Fibroblast of the aortic adventitia (primary cell): ENCODE measurements around the gene GDF7. TPM values are rescaled to one million over a fixed set of nuclear protein-coding genes. Genes with fewer than 3 reads are reported as not detected.

Source experiments
- DNase-seq: peaks from one replicate; pipeline ENCODE4 v3.0.0-alpha.2; 2010; ENCODE audit warnings: low read depth
- H3K4me3 ChIP-seq: 2 replicates; pipeline ENCODE4 v1.5.1; 2011; ENCODE audit warnings: low read depth, mild to moderate bottlenecking, control low read depth, low read length, moderate library complexity
- total RNA-seq: library from RNA; depleted of rRNA; stranded (reverse); fragments of >200 nt; gene quantifications from 2 replicates; pipeline ENCODE4 v1.2.3, GENCODE V29; 2012; ENCODE audit warnings: low replicate concordance
- TF ChIP-seq, protein P1 (sequence below): IDR thresholded peaks from 2 replicates; pipeline ENCODE4 v1.5.1; 2011; ENCODE audit warnings: mild to moderate bottlenecking, low read length, control low read depth, inconsistent platforms; ENCODE audit not compliant: insufficient read depth

The GDF7 gene
- total RNA-seq, 1 donor: under 0.01 TPM

DNA sequence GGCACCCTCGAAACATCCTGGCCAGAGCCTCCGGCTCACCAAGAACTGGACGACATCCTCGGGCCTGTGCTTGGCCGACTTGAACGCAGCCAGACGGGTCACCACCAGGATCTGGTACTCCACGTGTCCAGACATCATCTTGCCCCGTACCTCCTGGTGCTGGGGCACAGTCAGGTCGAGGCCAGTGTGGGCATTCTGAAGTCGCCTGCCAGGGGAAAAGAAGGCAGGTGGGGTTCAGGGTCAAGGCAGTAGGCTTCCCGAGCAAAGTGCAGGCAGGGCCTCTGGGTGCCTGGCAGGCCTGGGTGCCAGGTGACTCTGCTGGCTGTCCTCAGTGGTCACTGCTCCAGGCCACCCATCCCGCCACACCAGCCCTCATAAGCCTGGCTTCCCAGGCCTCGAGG, 21.6 kb upstream of the GDF7 start:
- DNase-seq: no peak
- no peak overlapping the region for H3K4me3 ChIP-seq
- TF ChIP-seq, protein P1, sequence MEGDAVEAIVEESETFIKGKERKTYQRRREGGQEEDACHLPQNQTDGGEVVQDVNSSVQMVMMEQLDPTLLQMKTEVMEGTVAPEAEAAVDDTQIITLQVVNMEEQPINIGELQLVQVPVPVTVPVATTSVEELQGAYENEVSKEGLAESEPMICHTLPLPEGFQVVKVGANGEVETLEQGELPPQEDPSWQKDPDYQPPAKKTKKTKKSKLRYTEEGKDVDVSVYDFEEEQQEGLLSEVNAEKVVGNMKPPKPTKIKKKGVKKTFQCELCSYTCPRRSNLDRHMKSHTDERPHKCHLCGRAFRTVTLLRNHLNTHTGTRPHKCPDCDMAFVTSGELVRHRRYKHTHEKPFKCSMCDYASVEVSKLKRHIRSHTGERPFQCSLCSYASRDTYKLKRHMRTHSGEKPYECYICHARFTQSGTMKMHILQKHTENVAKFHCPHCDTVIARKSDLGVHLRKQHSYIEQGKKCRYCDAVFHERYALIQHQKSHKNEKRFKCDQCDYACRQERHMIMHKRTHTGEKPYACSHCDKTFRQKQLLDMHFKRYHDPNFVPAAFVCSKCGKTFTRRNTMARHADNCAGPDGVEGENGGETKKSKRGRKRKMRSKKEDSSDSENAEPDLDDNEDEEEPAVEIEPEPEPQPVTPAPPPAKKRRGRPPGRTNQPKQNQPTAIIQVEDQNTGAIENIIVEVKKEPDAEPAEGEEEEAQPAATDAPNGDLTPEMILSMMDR: no peak

DNA sequence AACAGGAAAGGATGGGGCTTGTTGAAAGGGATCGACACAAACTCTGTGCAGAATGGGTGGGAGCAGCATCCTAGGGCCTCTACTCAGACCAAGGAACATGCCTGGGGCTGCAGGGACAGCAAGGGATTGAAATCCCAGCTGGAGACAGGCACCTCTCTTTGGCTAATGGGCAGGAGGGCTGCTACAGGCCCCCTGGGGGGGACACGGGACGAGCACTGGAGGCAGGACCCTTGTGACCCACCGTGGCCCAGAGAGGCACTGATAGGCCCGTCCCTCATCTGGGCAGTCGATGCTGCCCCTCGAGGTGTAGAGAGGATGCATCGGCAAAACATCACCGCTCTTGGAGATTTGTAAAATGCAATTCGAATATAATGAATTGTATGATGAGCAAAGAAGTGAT, 21.2 kb upstream of the GDF7 start:
- H3K4me3 ChIP-seq: no peak overlapping the region
- no peak for DNase-seq
- TF ChIP-seq, protein P1: no peak

DNA sequence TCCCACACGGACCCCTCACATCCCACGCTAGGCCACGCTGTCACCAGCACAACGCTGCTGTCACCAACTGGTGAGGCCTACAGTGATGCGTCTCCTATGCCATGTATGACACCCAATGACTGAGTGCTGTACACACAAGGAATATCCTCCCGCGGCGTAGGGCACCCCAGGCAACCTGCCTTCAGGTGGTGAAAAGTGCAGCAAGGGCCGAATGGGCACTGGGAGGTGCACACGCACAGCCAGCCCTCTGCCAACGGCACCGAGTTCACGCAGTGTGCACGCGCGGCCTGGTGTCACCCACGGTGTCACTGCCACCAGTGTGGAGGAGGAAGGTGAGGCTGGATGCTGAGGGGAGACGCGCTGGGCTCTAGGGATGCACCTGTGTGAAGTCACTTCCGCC, 20.5 kb upstream of the GDF7 start:
- no peak for DNase-seq
- TF ChIP-seq, protein P1: no peak
- no peak overlapping the region for H3K4me3 ChIP-seq

DNA sequence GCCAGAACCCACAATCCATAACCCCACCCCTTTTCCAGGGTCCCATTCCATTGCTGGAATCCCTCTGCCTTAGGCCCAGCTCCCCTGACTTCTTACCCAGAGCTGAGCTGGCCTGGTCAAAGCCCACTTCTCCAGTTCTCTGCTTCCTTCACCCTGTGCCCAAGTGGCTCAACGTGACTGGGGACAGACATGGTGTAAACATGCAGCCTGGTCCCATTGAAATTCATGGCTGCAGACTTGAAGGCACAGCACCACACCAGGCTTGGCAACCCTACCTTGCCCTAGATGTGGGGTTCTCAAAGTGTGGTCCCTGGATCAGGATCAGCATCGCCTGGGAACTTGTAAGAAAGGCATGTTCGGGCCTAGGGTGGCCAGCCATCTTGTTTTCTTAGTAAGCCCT, 19.7 kb upstream of the GDF7 start:
- TF ChIP-seq, protein P1: no peak
- no peak for DNase-seq
- no peak overlapping the region for H3K4me3 ChIP-seq

DNA sequence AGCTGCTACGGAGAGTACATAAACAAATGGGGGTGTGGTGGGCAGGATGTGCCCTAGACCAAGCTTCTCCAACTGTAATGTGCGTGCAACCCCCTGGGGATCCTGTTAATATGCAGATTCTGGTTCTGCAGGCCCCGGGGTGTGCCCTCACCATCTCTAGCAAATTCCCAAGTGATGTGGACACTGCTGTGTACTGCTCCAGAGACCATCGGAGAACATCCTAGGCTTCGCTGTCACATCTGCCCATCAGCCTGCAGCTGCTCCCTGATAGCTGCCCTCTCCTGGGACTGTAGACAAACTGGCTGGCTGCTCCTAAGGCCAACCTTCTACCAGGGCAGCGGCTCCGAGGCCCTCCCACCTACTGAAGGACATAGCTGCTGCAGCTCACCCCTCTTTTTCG, 19.2 kb upstream of the GDF7 start:
- TF ChIP-seq, protein P1: no peak
- no peak for DNase-seq
- no peak overlapping the region for H3K4me3 ChIP-seq

DNA sequence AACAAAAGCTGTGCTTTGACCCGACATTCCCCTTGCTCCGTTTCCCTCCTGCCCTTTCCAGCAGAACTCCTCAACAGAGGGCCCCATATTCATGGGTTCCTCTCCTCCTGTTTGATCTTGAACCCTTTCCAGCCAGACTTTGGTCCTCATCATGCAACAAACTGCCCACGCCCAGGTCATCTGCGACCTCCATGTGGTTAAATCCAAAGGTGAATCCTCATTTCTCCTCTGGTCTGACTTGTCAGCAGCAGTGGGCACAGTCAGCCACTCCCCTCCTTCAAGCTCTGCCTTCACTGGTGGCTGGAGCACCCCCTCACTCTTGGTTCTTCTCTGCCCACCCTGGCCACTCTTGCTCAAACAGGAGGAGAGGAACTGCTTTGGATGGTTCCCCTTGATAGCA, 18.7 kb upstream of the GDF7 start:
- TF ChIP-seq, protein P1: no peak
- no peak for DNase-seq
- no peak overlapping the region for H3K4me3 ChIP-seq

DNA sequence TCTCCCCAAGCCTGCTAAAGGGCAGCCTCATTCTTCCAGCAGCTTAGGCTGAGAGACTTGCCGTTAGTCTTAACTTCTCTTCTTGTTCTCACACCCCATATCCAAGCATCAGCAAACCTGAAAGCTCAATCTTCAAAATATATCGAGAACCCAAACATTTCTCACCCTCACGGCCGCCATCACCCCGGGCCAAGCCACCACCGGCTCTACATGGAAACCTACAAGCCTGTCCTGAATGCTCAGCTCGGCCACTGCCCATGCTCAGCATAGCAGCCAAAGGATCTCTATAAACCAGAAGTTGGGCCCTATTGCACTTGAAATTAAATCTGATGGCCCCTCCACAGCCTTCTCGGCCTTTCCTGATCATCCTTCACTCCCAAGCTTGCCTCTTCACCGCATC, 18.1 kb upstream of the GDF7 start:
- DNase-seq: no peak
- H3K4me3 ChIP-seq: no peak overlapping the region
- TF ChIP-seq, protein P1: no peak
